Medulla oblongata (tissue), 1 donor: ENCODE measurements around the gene FCAMR.

ENCODE experiments used
- DNase-seq: peaks from one replicate; pipeline ENCODE4 v3.0.0-alpha.2; 2015; ENCODE audit errors: extremely low spot score

The FCAMR gene

GRCh38 chr1:206970446-206970845, at the start of gene FCAMR:
Gene FCAMR (minus strand): TSS chr1:206970460. CDS start chr1:206970125, 335 bp downstream.
- DNase-seq = no peak

- no peak for DNase-seq
Measured at GRCh38 chr1:207019661-207020060, 49.4 kb upstream of the FCAMR start.

GRCh38 chr1:207019161-207019560, 48.9 kb upstream of the FCAMR start:
- DNase-seq = no peak

GRCh38 chr1:207018707-207019106, 48.4 kb upstream of the FCAMR start:
- no peak for DNase-seq

- peak; percentile 53 for DNase-seq
Measured at GRCh38 chr1:207017615-207018559, 47.6 kb upstream of the FCAMR start.

GRCh38 chr1:207015791-207016190, 45.5 kb upstream of the FCAMR start:
- DNase-seq = no peak

- no peak for DNase-seq
Measured at GRCh38 chr1:207014728-207015127, 44.5 kb upstream of the FCAMR start.

- no peak for DNase-seq
Measured at GRCh38 chr1:207013321-207014085, 43.2 kb upstream of the FCAMR start.

GRCh38 chr1:207010726-207011125, 40.5 kb upstream of the FCAMR start:
- DNase-seq = no peak

- DNase-seq = no peak
Measured at GRCh38 chr1:207009945-207010344, 39.7 kb upstream of the FCAMR start.

GRCh38 chr1:207009182-207009850, 39.1 kb upstream of the FCAMR start:
- no peak for DNase-seq

- no peak for DNase-seq
Measured at GRCh38 chr1:207007352-207008033, 37.2 kb upstream of the FCAMR start.

- DNase-seq = no peak
Measured at GRCh38 chr1:207006914-207007313, 36.7 kb upstream of the FCAMR start.

GRCh38 chr1:207006083-207006482, 35.8 kb upstream of the FCAMR start:
- DNase-seq = no peak

- peak; percentile 53 for DNase-seq
Measured at GRCh38 chr1:207004931-207005830, 34.9 kb upstream of the FCAMR start.

- DNase-seq = no peak
Measured at GRCh38 chr1:207003210-207003609, 33.0 kb upstream of the FCAMR start.

- no peak for DNase-seq
Measured at GRCh38 chr1:207002724-207003146, 32.5 kb upstream of the FCAMR start.

GRCh38 chr1:207001492-207002245, 31.4 kb upstream of the FCAMR start:
- no peak for DNase-seq

- no peak for DNase-seq
Measured at GRCh38 chr1:207000651-207001291, 30.5 kb upstream of the FCAMR start.
